AG04449 (cell line): ENCODE data around the gene FKBP1A.
A peak's percentile ranks its signal among the peaks of the same experiment; 100 is the strongest.

Experiments
- CTCF ChIA-PET: fragments of 350-600 bp; formaldehyde crosslinking; extraction: SDS; loops from one replicate; lab custom pipeline; 2021; ENCODE audit warnings: antibody characterized with exemption; lab: Yijun Ruan, JAX
- POLR2A ChIA-PET: fragments of 400-600, 350-600 bp; formaldehyde crosslinking; extraction: SDS; loops from one replicate; lab custom pipeline; 2020; ENCODE audit warnings: antibody characterized with exemption, inconsistent platforms; lab: Yijun Ruan, JAX
- DNase-seq: peaks from one replicate; pipeline ENCODE4 v3.0.0-alpha.2; 2010; ENCODE audit warnings: low read depth, low spot score
- H3K4me3 ChIP-seq: 2 replicates; pipeline ENCODE4 v1.5.1; 2011; ENCODE audit warnings: low read depth, mild to moderate bottlenecking, control low read depth, low read length
- CTCF ChIP-seq: IDR thresholded peaks from one replicate; pipeline ENCODE4 v1.5.1; 2011; ENCODE audit warnings: mild to moderate bottlenecking, moderate library complexity, low read length, control low read depth, inconsistent platforms; ENCODE audit not compliant: insufficient read depth; ENCODE audit errors: missing control alignments

FKBP1A gene

DNA sequence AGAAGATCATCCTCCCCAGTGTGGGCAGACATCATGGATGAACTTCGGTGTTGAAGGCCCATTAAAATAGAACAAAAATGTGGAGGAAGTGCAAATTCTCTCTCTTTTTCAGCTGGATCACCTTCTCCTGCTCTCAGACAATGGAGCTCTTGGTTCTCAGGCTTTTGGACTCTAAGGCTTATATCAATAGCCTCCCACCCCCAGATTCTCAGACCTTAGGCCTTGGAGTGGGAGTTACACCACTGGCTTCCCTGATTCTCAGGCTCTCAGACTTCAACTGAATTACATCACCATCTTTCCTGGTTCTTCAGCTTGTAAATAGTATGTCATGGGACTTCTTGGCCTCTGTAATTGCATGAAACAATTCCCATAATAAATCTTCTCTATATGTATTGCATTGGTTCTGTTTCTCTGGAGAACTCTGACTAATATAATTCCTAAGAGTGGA, 37.2 kb upstream of the FKBP1A start:
- DNase-seq, result peak; percentile 57
- POLR2A ChIA-PET, result no interaction called here

DNA sequence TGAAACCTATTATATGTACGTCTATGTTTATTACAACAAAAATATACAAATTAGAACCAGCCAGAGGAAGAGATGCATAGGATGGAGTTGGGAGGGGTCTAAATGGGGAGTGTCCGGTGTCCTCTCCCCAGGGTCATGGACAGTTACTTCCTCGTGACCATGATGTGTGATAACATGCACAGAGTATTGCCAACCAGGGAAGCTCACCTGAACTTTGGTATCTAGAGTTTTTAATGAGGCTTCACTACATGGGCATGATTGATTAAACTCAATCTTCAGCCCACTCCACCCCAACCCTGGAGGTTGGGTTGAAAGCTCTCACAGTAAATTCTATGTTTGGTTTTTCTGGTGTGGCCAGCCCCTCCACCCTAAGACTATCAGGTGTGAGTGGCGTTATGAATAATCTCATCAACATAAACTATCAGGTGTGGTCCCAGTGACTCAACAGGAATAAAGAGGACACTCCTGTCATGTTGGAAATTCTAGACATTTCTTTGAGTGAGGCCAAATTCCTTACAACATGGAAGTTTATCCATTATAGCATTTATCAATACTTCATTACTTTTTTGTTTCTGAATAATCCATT, 36.4 kb upstream of the FKBP1A start:
- DNase-seq, result no peak
- TF ChIP-seq CTCF, result no peak
- H3K4me3 ChIP-seq, result no peak overlapping the region
- POLR2A ChIA-PET, result no interaction called here
- CTCF ChIA-PET, result interaction anchor here (1.0 to 1.3 kb wide), 3 partner anchors 10 to 23 kb away, joined by 3 to 5 read pairs (median 4); no protein-coding TSS in a partner anchor

More for the DNA sequence above, 37.2 kb upstream of the FKBP1A start:
- CTCF ChIA-PET, result interaction anchor here (1.2 to 1.3 kb wide), 3 partner anchors 9 to 38 kb away, joined by 3 to 5 read pairs (median 3); no protein-coding TSS in a partner anchor
- TF ChIP-seq CTCF, result no peak
- H3K4me3 ChIP-seq, result no peak overlapping the region

DNA sequence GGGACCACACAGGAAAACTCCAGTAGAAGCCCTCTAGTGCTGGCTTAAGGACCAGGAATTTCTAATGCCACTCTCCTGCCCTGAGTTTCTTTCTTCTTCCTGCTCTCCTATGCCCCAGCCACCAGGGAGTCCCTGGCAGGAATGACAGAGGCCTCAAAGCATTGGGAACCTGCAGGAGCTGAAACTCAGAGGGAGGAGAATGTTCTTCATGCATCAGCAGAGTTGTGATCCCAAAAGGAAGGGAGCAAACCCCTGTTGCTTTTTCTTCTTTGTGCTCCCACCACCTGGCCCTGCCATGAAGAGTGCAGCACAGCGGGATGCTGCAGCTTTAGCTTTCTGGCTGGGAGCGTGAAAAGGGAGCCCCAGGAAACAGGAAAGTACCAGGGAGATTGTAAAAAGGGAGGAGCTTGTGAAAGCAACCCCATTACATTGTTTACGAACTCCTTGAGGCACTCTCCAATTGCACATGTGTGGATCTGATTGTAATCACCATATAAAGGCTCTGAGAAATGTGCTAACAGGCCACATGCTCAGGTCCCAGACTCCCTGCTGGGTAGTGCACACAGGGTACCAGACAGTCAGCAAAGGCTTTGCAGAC, 34.7 kb upstream of the FKBP1A start:
- DNase-seq, result no peak
- no peak overlapping the region for H3K4me3 ChIP-seq
- CTCF ChIA-PET, result interaction anchor here (1.2 to 9.4 kb wide), 3 partner anchors 10 to 115 kb away, joined by 3 to 104 read pairs (median 9); partner anchors contain the start of gene NSFL1C
- POLR2A ChIA-PET, result no interaction called here
- no peak for TF ChIP-seq CTCF

DNA sequence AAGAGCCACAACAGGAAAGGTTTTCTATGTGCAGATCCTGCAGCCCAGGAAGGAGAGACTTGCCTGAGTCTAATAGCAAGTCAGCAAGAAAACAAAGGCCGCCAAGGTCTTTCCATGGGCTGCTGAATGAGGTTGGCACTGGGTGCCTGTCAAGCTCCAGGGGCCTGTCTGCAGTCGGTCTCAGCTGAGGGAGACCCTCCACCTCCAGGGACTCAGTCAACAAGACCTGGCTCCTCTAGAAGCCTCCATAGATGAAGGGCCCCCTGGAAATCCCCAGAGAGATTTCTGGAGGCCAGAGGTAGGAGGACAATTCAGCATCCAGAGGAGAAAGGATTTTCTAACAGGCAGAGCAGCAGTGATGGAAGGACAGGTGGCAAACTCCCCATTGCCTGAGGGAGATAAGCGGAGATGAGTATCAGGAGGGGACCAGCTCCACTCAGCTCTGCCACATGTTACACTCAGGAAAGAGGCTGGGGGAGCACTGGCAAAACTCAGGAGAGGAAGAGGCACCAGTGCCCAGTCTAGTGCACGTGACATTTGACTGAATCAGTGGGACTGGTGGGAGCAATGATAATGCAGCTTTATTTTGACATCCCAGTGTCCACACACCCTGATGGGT, 33.5 kb upstream of the FKBP1A start:
- CTCF ChIA-PET, result interaction anchor here (1.2 to 9.4 kb wide), 3 partner anchors 12 to 114 kb away, joined by 3 to 104 read pairs (median 9); partner anchors contain the start of gene NSFL1C
- TF ChIP-seq CTCF, result no peak
- no peak overlapping the region for H3K4me3 ChIP-seq
- POLR2A ChIA-PET, result no interaction called here
- no peak for DNase-seq

- TF ChIP-seq CTCF, result no peak
- CTCF ChIA-PET, result interaction anchor here (1.0 to 9.4 kb wide), 3 partner anchors 14 to 114 kb away, joined by 3 to 104 read pairs (median 3); no protein-coding TSS in a partner anchor
- H3K4me3 ChIP-seq, result no peak overlapping the region
- POLR2A ChIA-PET, result no interaction called here
- DNase-seq, result no peak
These were observed 31.5 kb upstream of the FKBP1A start for GRCh38 chr20:1424336-1424735.
